GM21390 (cell line): ENCODE results near the gene KIAA0232.

Source experiments
- ATAC-seq: cut with Tn5 transposase; IDR thresholded peaks from one replicate; pipeline ENCODE4 v1.9.1; 2021; ENCODE audit not compliant: unreplicated experiment

The KIAA0232 gene

GRCh38 chr4:6913350-6913905, 130.9 kb downstream of the KIAA0232 start:
- no peak for ATAC-seq

GRCh38 chr4:6914448-6914847, 131.9 kb downstream of the KIAA0232 start:
- ATAC-seq = no peak

GRCh38 chr4:6915041-6916005, 132.8 kb downstream of the KIAA0232 start:
- no peak for ATAC-seq

GRCh38 chr4:6916069-6916586, 133.6 kb downstream of the KIAA0232 start:
- no peak for ATAC-seq

- no peak for ATAC-seq
These were observed 134.3 kb downstream of the KIAA0232 start for GRCh38 chr4:6916587-6917460.

GRCh38 chr4:6917461-6918271, 135.1 kb downstream of the KIAA0232 start:
- peak; percentile 77 for ATAC-seq

GRCh38 chr4:6918338-6918737, 135.8 kb downstream of the KIAA0232 start:
- ATAC-seq = no peak

- ATAC-seq = no peak
These were observed 137.6 kb downstream of the KIAA0232 start for GRCh38 chr4:6920171-6920570.

- ATAC-seq = no peak
These were observed 141.0 kb downstream of the KIAA0232 start for GRCh38 chr4:6923507-6923906.

- ATAC-seq = no peak
These were observed 141.8 kb downstream of the KIAA0232 start for GRCh38 chr4:6924361-6924779.

GRCh38 chr4:6925357-6925836, 142.9 kb downstream of the KIAA0232 start:
- ATAC-seq = no peak

- no peak for ATAC-seq
These were observed 143.6 kb downstream of the KIAA0232 start for GRCh38 chr4:6926081-6926480.

- no peak for ATAC-seq
These were observed 144.4 kb downstream of the KIAA0232 start for GRCh38 chr4:6926681-6927478.

GRCh38 chr4:6928081-6928480, 145.6 kb downstream of the KIAA0232 start:
- ATAC-seq = no peak

- no peak for ATAC-seq
These were observed 146.8 kb downstream of the KIAA0232 start for GRCh38 chr4:6929339-6929811.

- no peak for ATAC-seq
These were observed 147.4 kb downstream of the KIAA0232 start for GRCh38 chr4:6929812-6930464.

GRCh38 chr4:6932475-6932874, 149.9 kb downstream of the KIAA0232 start:
- no peak for ATAC-seq

GRCh38 chr4:6932918-6933317, 150.4 kb downstream of the KIAA0232 start:
- no peak for ATAC-seq
